GM12878 (cell line): ENCODE measurements around the gene ANTXR1. TPM values are rescaled to one million over a fixed set of nuclear protein-coding genes. Genes with fewer than 3 reads are reported as not detected.

Experiments used
- ATAC-seq: fragments of 200-7000 bp; cut with Tn5 transposase; 3 replicates; pipeline ENCODE4 v1.9.1; 2020; ENCODE audit warnings: mild to moderate bottlenecking, moderate library complexity
- BruUV-seq: library from RNA; stranded (reverse); fragments of 400-500 nt; replicated peaks from 2 replicates; lab custom pipeline; 2021; lab: Mats Ljungman, UMichigan
- CTCF ChIA-PET: fragments of 300-600 bp; sonication (Branson Sonifier 250); formaldehyde crosslinking; extraction: SDS; loops from one replicate; lab custom pipeline; 2021; ENCODE audit warnings: inconsistent platforms; lab: Yijun Ruan, JAX
- POLR2A ChIA-PET: fragments of 350-600 bp; formaldehyde crosslinking; extraction: SDS; loops from one replicate; lab custom pipeline; 2021; ENCODE audit warnings: inconsistent platforms; lab: Charles Lee
- RAD21 ChIA-PET: fragments of 300-600 bp; sonication (Branson Sonifier 250); formaldehyde crosslinking; loops from one replicate; lab custom pipeline; 2023; ENCODE audit warnings: antibody characterized with exemption; ENCODE audit not compliant: unreplicated experiment; lab: Charles Lee
- SMC1A ChIA-PET: fragments of 300-600 bp; sonication (Branson Sonifier 250); formaldehyde crosslinking; loops from one replicate; lab custom pipeline; 2023; ENCODE audit not compliant: unreplicated experiment, uncharacterized antibody; lab: Charles Lee
- DNase-seq: peaks from one replicate; pipeline ENCODE4 v3.0.0-alpha.2; 2011; ENCODE audit warnings: low read depth, low spot score
- FAIRE-seq: peaks from 3 replicates; lab custom pipeline; 2011; peaks lifted over from hg19 to GRCh38; lab: Jason Lieb, UNC
- H2AFZ ChIP-seq: 2 replicates; pipeline ENCODE4 v1.6.0; 2011; ENCODE audit warnings: low read depth, low read length, control low read depth; ENCODE audit not compliant: control insufficient read depth
- H3K27ac ChIP-seq: 2 replicates; pipeline ENCODE4 v1.5.1; 2011; ENCODE audit warnings: control low read depth; ENCODE audit not compliant: control insufficient read depth, insufficient read depth
- H3K27me3 ChIP-seq, 2 experiments: replicated peaks in 1 of 2; 2 replicates each; pipeline versions ENCODE4 v1.6.0 to v1.6.1; 2011; ENCODE audit warnings: low read length in 1 of 2; ENCODE audit not compliant: control insufficient read depth in 2 of 2, insufficient read depth in 2 of 2
- H3K36me3 ChIP-seq, 2 experiments: 2 replicates each; pipeline ENCODE4 v1.5.1; 2011; ENCODE audit warnings: low read length in 1 of 2; ENCODE audit not compliant: control insufficient read depth in 2 of 2, insufficient read depth in 2 of 2
- H3K4me1 ChIP-seq: 2 replicates; pipeline ENCODE4 v1.6.1; 2011; ENCODE audit warnings: mild to moderate bottlenecking, low read length, moderate library complexity, mixed read lengths; ENCODE audit not compliant: control insufficient read depth, insufficient read depth
- H3K4me2 ChIP-seq: 2 replicates; pipeline ENCODE4 v1.6.0; 2011; ENCODE audit warnings: control low read depth; ENCODE audit not compliant: control insufficient read depth, insufficient read depth
- H3K4me3 ChIP-seq: fragments of 200-600 bp; sonication (generic); 2 replicates; pipeline ENCODE4 v1.5.1; 2016
- H3K79me2 ChIP-seq: 2 replicates; pipeline ENCODE4 v1.6.0; 2011; ENCODE audit warnings: low read length; ENCODE audit not compliant: control insufficient read depth, insufficient read depth
- H3K9ac ChIP-seq: 2 replicates; pipeline ENCODE4 v1.8.0; 2011; ENCODE audit warnings: low read length, control low read depth, mixed read lengths; ENCODE audit not compliant: control insufficient read depth, insufficient read depth
- H3K9me3 ChIP-seq: replicated peaks from 3 replicates; pipeline ENCODE4 v1.5.1; 2011; ENCODE audit warnings: mild to moderate bottlenecking, low read length; ENCODE audit not compliant: control insufficient read depth, insufficient read depth
- H4K20me1 ChIP-seq: 2 replicates; pipeline ENCODE4 v1.6.0; 2011; ENCODE audit not compliant: control insufficient read depth, insufficient read depth
- CBFB ChIP-seq: IDR thresholded peaks from 2 replicates; pipeline ENCODE4 v1.6.1; 2016; ENCODE audit warnings: antibody characterized with exemption, low read depth
- CBX3 ChIP-seq: fragments of 200-600 bp; sonication (generic); IDR thresholded peaks from 2 replicates; pipeline ENCODE4 v1.6.1; 2016; ENCODE audit warnings: low read depth, borderline replicate concordance
- EP300 ChIP-seq, 2 experiments: fragments of 150-350 bp in 1 of 2; IDR thresholded peaks; 2 replicates each; pipeline ENCODE4 v1.6.1; 2011 to 2012; ENCODE audit warnings: low read depth in 2 of 2, low read length in 2 of 2, borderline replicate concordance in 1 of 2, improper control_type of control experiment in 1 of 2, inconsistent platforms in 1 of 2; ENCODE audit not compliant: control insufficient read depth in 1 of 2
- ESRRA ChIP-seq: IDR thresholded peaks from 2 replicates; pipeline ENCODE4 v1.6.1; 2012; ENCODE audit warnings: mild to moderate bottlenecking, low read length, improper control_type of control experiment
- FOXM1 ChIP-seq: IDR thresholded peaks from 2 replicates; pipeline ENCODE4 v1.6.1; 2012; ENCODE audit warnings: low read depth, mild to moderate bottlenecking, inconsistent platforms, low read length, moderate library complexity
- HDAC2 ChIP-seq: fragments of 200-600 bp; sonication (generic); IDR thresholded peaks from 2 replicates; pipeline ENCODE4 v1.6.1; 2017
- KAT2A ChIP-seq: conservative IDR thresholded peaks from 2 replicates; pipeline ENCODE4 v1.6.1; 2011; ENCODE audit warnings: low read depth, low read length; ENCODE audit not compliant: control insufficient read depth
- MTA2 ChIP-seq: fragments of 450-650 bp; IDR thresholded peaks from 2 replicates; pipeline ENCODE4 v1.6.1; 2016; ENCODE audit warnings: low read depth, mild to moderate bottlenecking, moderate library complexity
- NFYB ChIP-seq: IDR thresholded peaks from 2 replicates; pipeline ENCODE4 v1.6.1; 2011; ENCODE audit warnings: low read depth, mild to moderate bottlenecking, low read length, improper control_type of control experiment, moderate library complexity; ENCODE audit not compliant: insufficient read depth
- NR2F1 ChIP-seq: fragments of 450-650 bp; conservative IDR thresholded peaks from 2 replicates; pipeline ENCODE4 v1.6.1; 2017; ENCODE audit warnings: mild to moderate bottlenecking
- NRF1 ChIP-seq: conservative IDR thresholded peaks from 2 replicates; pipeline ENCODE4 v1.6.1; 2011; ENCODE audit warnings: mild to moderate bottlenecking, low read depth, low read length, improper control_type of control experiment
- POLR2A ChIP-seq: IDR thresholded peaks from 2 replicates; pipeline ENCODE4 v1.6.1; 2011; ENCODE audit warnings: low read depth, mild to moderate bottlenecking, low read length
- SMAD1 ChIP-seq: fragments of 450-650 bp; IDR thresholded peaks from 2 replicates; pipeline ENCODE4 v1.6.1; 2018; ENCODE audit warnings: mild to moderate bottlenecking, low read depth; ENCODE audit not compliant: partially characterized antibody
- SMAD5 ChIP-seq: IDR thresholded peaks from 2 replicates; pipeline ENCODE4 v1.6.1; 2016; ENCODE audit warnings: antibody characterized with exemption, low read depth
- SRF ChIP-seq, 2 experiments: IDR thresholded peaks; 2 replicates each; pipeline ENCODE4 v1.6.1; 2011; ENCODE audit warnings: low read depth in 2 of 2, low read length in 2 of 2, mild to moderate bottlenecking in 1 of 2, moderate library complexity in 1 of 2
- WGBS: methylation state at CpG from one replicate; pipeline ENCODE4 v1.1.6; 2016; ENCODE audit warnings: low lambda C conversion rate; ENCODE audit not compliant: insufficient replicate concordance, insufficient coverage; ENCODE audit errors: missing lambda C conversion rate; 5-methylcytosine and 5-hydroxymethylcytosine counted together
- in situ Hi-C: fragments of 300-500 bp; cut with MboI; formaldehyde crosslinking; loops from 9 replicates; pipeline ENCODE4 v1.14.3; 2018; ENCODE audit warnings: mixed read lengths
- intact Hi-C: fragments of 100-400 bp; cut with micrococcal nuclease; formaldehyde crosslinking; loops from one replicate; pipeline ENCODE4 v1.14.2; 2022; ENCODE audit not compliant: unreplicated experiment
- polyA plus RNA-seq, 11 experiments: library from polyadenylated mRNA; depleted of rRNA in 4 of 11; unstranded in 6 of 11; stranded (reverse) in 5 of 11; fragments of >200 nt; fragmentation: Nextera tagmentation in 4 of 11; fragmentation: Illumina TruSeq in 1 of 11; extraction: Ambion mirVana in 4 of 11; extraction: Trizol in 1 of 11; gene quantifications; 1 replicate in 1 of 11; 2 replicates in 10 of 11; pipeline versions ENCODE4 v1.2.1 to v1.2.3, GENCODE V29; 2011 to 2016; ENCODE audit warnings: inconsistent platforms in 2 of 11, missing spikeins in 2 of 11, low read depth in 1 of 11
- total RNA-seq, 4 experiments: library from RNA; depleted of rRNA in 3 of 4; stranded (reverse); fragments of >200 nt in 3 of 4; fragmentation: Illumina TruSeq in 1 of 4; extraction: Trizol in 1 of 4; gene quantifications; 2 replicates each; pipeline versions ENCODE4 v1.2.1 to v1.2.3, GENCODE V29; 2013 to 2021
- TF ChIP-seq, protein P1 (sequence below): IDR thresholded peaks from 2 replicates; pipeline ENCODE4 v1.6.1; 2012; ENCODE audit warnings: improper control_type of control experiment, low read depth, low read length; ENCODE audit not compliant: insufficient replicate concordance
- TF ChIP-seq, protein P2 (sequence below): fragments of 450-650 bp; IDR thresholded peaks from 2 replicates; pipeline ENCODE4 v1.6.1; 2017; ENCODE audit warnings: low read depth, mild to moderate bottlenecking, moderate library complexity
- TF ChIP-seq, protein P3 (sequence below), 3 experiments: IDR thresholded peaks in 2 of 3; conservative IDR thresholded peaks in 1 of 3; 2 replicates each; pipeline ENCODE4 v1.5.1; 2011; ENCODE audit warnings: low read depth in 3 of 3, low read length in 3 of 3, mild to moderate bottlenecking in 3 of 3, control low read depth in 2 of 3, moderate library complexity in 2 of 3, inconsistent platforms in 1 of 3, mixed read lengths in 1 of 3; ENCODE audit not compliant: control insufficient read depth in 2 of 3, insufficient read depth in 1 of 3; ENCODE audit errors: extremely low read depth in 1 of 3

ANTXR1 gene
- total and polyA plus RNA-seq, 10 of the 15 experiments (the other 5 are each of a cell fraction or from before 2014, with no cell fraction given): 0.09 to 0.26 TPM; not detected in 8

DNA sequence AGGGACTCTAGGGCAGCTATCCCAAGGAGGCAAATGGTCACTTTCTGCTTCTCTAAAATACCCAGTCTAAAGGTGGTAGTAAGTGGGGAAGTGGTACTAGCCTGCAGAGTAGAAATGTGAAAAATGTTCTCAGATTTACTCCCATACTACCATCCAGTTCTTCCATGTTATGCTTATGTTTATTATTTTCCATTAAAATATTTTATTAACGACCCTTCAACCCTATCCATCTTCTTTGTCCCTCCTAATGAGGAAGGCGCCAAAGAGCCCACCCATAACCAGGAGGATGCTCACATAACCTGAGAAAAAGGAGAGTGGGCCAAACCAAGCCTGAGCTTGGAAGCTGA is 153.5 kb downstream of the ANTXR1 start:
- Histone ChIP-seq H3K27me3 (peaks cover 0 to 11% of the 10 kb centered on the region in 2 experiments; a peak in 3 of 4 replicates), H3K27ac (no peak overlapping the region), H3K4me3 (no peak overlapping the region), H3K9me3 (no peaks in the 10 kb centered on the region), H2AFZ (no peak overlapping the region), H3K4me1 (peaks cover 17% of the 10 kb centered on the region), H3K79me2 (no peaks in the 10 kb centered on the region), H3K9ac (no peak overlapping the region), H3K36me3 (no peaks in the 10 kb centered on the region), H4K20me1 (no peaks in the 10 kb centered on the region), H3K4me2 (no peak overlapping the region)
- ChIA-PET SMC1A (no interaction called here), POLR2A (no interaction called here), CTCF (no interaction called here), RAD21 (no interaction called here)
- ATAC-seq: no peak
- FAIRE-seq: no peak
- no TSS peak for BruUV-seq
- no peak for DNase-seq
- 42% methylated on average over 2 of the region's 2 CpGs for whole genome bisulfite sequencing
- in situ Hi-C loops (no loop called here), intact Hi-C loops (no loop called here)
- TF ChIP-seq CBFB (no peak), NR2F1 (no peak), HDAC2 (no peak), NRF1 (no peak), MTA2 (no peak), SRF (IDR thresholded peaks at IDR 0.05; ENCODE audit: low read depth in 2 of 2, low read length in 2 of 2) (no peak), POLR2A (no peak), CBX3 (no peak), SMAD1 (no peak), EP300 (IDR thresholded peaks at IDR 0.05; ENCODE audit: borderline replicate concordance in 1 of 2, control insufficient read depth in 1 of 2, low read depth in 2 of 2, low read length in 2 of 2) (no peak), ESRRA (no peak), KAT2A (no peak), SMAD5 (no peak), NFYB (no peak), FOXM1 (no peak)
- TF ChIP-seq, protein P1, sequence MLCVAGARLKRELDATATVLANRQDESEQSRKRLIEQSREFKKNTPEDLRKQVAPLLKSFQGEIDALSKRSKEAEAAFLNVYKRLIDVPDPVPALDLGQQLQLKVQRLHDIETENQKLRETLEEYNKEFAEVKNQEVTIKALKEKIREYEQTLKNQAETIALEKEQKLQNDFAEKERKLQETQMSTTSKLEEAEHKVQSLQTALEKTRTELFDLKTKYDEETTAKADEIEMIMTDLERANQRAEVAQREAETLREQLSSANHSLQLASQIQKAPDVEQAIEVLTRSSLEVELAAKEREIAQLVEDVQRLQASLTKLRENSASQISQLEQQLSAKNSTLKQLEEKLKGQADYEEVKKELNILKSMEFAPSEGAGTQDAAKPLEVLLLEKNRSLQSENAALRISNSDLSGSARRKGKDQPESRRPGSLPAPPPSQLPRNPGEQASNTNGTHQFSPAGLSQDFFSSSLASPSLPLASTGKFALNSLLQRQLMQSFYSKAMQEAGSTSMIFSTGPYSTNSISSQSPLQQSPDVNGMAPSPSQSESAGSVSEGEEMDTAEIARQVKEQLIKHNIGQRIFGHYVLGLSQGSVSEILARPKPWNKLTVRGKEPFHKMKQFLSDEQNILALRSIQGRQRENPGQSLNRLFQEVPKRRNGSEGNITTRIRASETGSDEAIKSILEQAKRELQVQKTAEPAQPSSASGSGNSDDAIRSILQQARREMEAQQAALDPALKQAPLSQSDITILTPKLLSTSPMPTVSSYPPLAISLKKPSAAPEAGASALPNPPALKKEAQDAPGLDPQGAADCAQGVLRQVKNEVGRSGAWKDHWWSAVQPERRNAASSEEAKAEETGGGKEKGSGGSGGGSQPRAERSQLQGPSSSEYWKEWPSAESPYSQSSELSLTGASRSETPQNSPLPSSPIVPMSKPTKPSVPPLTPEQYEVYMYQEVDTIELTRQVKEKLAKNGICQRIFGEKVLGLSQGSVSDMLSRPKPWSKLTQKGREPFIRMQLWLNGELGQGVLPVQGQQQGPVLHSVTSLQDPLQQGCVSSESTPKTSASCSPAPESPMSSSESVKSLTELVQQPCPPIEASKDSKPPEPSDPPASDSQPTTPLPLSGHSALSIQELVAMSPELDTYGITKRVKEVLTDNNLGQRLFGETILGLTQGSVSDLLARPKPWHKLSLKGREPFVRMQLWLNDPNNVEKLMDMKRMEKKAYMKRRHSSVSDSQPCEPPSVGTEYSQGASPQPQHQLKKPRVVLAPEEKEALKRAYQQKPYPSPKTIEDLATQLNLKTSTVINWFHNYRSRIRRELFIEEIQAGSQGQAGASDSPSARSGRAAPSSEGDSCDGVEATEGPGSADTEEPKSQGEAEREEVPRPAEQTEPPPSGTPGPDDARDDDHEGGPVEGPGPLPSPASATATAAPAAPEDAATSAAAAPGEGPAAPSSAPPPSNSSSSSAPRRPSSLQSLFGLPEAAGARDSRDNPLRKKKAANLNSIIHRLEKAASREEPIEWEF: no peak
- TF ChIP-seq, protein P2, sequence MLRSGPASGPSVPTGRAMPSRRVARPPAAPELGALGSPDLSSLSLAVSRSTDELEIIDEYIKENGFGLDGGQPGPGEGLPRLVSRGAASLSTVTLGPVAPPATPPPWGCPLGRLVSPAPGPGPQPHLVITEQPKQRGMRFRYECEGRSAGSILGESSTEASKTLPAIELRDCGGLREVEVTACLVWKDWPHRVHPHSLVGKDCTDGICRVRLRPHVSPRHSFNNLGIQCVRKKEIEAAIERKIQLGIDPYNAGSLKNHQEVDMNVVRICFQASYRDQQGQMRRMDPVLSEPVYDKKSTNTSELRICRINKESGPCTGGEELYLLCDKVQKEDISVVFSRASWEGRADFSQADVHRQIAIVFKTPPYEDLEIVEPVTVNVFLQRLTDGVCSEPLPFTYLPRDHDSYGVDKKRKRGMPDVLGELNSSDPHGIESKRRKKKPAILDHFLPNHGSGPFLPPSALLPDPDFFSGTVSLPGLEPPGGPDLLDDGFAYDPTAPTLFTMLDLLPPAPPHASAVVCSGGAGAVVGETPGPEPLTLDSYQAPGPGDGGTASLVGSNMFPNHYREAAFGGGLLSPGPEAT: no peak
- TF ChIP-seq, protein P3, sequence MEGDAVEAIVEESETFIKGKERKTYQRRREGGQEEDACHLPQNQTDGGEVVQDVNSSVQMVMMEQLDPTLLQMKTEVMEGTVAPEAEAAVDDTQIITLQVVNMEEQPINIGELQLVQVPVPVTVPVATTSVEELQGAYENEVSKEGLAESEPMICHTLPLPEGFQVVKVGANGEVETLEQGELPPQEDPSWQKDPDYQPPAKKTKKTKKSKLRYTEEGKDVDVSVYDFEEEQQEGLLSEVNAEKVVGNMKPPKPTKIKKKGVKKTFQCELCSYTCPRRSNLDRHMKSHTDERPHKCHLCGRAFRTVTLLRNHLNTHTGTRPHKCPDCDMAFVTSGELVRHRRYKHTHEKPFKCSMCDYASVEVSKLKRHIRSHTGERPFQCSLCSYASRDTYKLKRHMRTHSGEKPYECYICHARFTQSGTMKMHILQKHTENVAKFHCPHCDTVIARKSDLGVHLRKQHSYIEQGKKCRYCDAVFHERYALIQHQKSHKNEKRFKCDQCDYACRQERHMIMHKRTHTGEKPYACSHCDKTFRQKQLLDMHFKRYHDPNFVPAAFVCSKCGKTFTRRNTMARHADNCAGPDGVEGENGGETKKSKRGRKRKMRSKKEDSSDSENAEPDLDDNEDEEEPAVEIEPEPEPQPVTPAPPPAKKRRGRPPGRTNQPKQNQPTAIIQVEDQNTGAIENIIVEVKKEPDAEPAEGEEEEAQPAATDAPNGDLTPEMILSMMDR (IDR thresholded peaks at IDR 0.05 in 2 of 3, conservative IDR thresholded peaks at IDR 0.05 in 1 of 3; ENCODE audit: control insufficient read depth in 2 of 3, extremely low read depth in 1 of 3, insufficient read depth in 1 of 3, low read depth in 3 of 3, low read length in 3 of 3): no peak
